Subcutaneous adipose tissue (tissue), 4 donors: ENCODE measurements around the gene ANO4. TPM values are rescaled to one million over a fixed set of nuclear protein-coding genes. Genes with fewer than 3 reads are reported as not detected.

Experiments
- CTCF ChIP-seq: fragments of 450-650 bp; IDR thresholded peaks from one replicate; pipeline ENCODE4 v1.5.1; 2016; ENCODE audit warnings: low read depth, mild to moderate bottlenecking, control low read depth, antibody characterized with exemption, moderate library complexity
- total RNA-seq, 4 donors: library from RNA; depleted of rRNA; stranded (reverse); fragments of >200 nt; gene quantifications; one replicate each; pipeline ENCODE4 v1.1.0, GENCODE V29; 2016

Gene ANO4
- total RNA-seq, 4 donors from 2014 or later = 0.22 to 0.82 TPM; not detected in 2

GRCh38 chr12:100936661-100937060 lies 142.1 kb downstream of the ANO4 start:
- TF ChIP-seq CTCF = no peak

- TF ChIP-seq CTCF = no peak
Measured at GRCh38 chr12:100940503-100940902, 145.9 kb downstream of the ANO4 start.

GRCh38 chr12:100942984-100943749 lies 148.6 kb downstream of the ANO4 start:
- no peak for TF ChIP-seq CTCF

- TF ChIP-seq CTCF = no peak
Measured at GRCh38 chr12:100951756-100952155, 157.2 kb downstream of the ANO4 start.

- TF ChIP-seq CTCF = no peak
Measured at GRCh38 chr12:100953217-100953616, 158.6 kb downstream of the ANO4 start.

GRCh38 chr12:100953677-100954076 lies 159.1 kb downstream of the ANO4 start:
- TF ChIP-seq CTCF = no peak

GRCh38 chr12:100954118-100954517 lies 159.5 kb downstream of the ANO4 start:
- no peak for TF ChIP-seq CTCF
